OCI-LY7 (cell line): Measurements from ENCODE around the gene AFG3L2. TPM values are rescaled to one million over a fixed set of nuclear protein-coding genes. Genes with fewer than 3 reads are reported as not detected.

Experiments
- Bru-seq: library from RNA; stranded (reverse); fragments of 400-500 nt; gene quantifications from one replicate; lab custom pipeline; 2021; lab: Mats Ljungman, UMichigan
- BruChase-seq, 2 experiments: library from RNA; stranded (reverse); fragments of 400-500 nt; gene quantifications; one replicate each; lab custom pipeline; 2021; lab: Mats Ljungman, UMichigan
- BruUV-seq: library from RNA; stranded (reverse); fragments of 400-500 nt; replicated peaks from 2 replicates; lab custom pipeline; 2021; lab: Mats Ljungman, UMichigan
- CTCF ChIA-PET: fragments of 300-600 bp; sonication (Branson Sonifier 250); formaldehyde crosslinking; loops from one replicate; lab custom pipeline; 2022; ENCODE audit warnings: antibody characterized with exemption; ENCODE audit not compliant: unreplicated experiment; lab: Charles Lee
- POLR2A ChIA-PET: fragments of 300-600 bp; sonication (Branson Sonifier 250); formaldehyde crosslinking; loops from one replicate; lab custom pipeline; 2022; ENCODE audit warnings: antibody characterized with exemption; lab: Charles Lee
- DNase-seq: peaks from one replicate; pipeline ENCODE4 v3.0.0-alpha.2; 2015; ENCODE audit warnings: low spot score
- H2AFZ ChIP-seq: fragments of 200-600 bp; sonication (generic), shearing (Covaris generic); 2 replicates; pipeline ENCODE4 v1.6.1; 2014; ENCODE audit warnings: mild to moderate bottlenecking, antibody characterized with exemption, low read length, moderate library complexity
- H3K27ac ChIP-seq: fragments of 200-600 bp; sonication (generic); 2 replicates; pipeline ENCODE4 v1.5.1; 2014; ENCODE audit warnings: mixed run types, low read depth, mild to moderate bottlenecking, moderate library complexity, low read length, inconsistent platforms; ENCODE audit not compliant: poor library complexity, severe bottlenecking
- H3K36me3 ChIP-seq: fragments of 200-600 bp; sonication (generic); 2 replicates; pipeline ENCODE4 v1.6.1; 2014; ENCODE audit warnings: mild to moderate bottlenecking, antibody characterized with exemption, low read length, moderate library complexity, mixed read lengths; ENCODE audit not compliant: insufficient read depth
- H3K4me1 ChIP-seq: fragments of 200-600 bp; sonication (generic); 2 replicates; pipeline ENCODE4 v1.5.1; 2014; ENCODE audit warnings: mild to moderate bottlenecking, low read length; ENCODE audit not compliant: insufficient read depth, poor library complexity, severe bottlenecking
- H3K4me2 ChIP-seq: fragments of 200-600 bp; sonication (generic); 2 replicates; pipeline ENCODE4 v1.6.1; 2014; ENCODE audit warnings: mild to moderate bottlenecking, low read length
- H3K4me3 ChIP-seq: fragments of 200-600 bp; sonication (generic); 2 replicates; pipeline ENCODE4 v1.5.1; 2014; ENCODE audit warnings: mild to moderate bottlenecking, low read depth, low read length; ENCODE audit not compliant: poor library complexity, severe bottlenecking
- H3K79me2 ChIP-seq: fragments of 200-600 bp; sonication (generic); 2 replicates; pipeline ENCODE4 v1.6.1; 2016; ENCODE audit warnings: low read depth, mild to moderate bottlenecking, low read length, moderate library complexity, mixed read lengths; ENCODE audit not compliant: insufficient read depth
- H3K9me2 ChIP-seq: fragments of 200-600 bp; sonication (generic); 2 replicates; pipeline ENCODE4 v1.6.1; 2016; ENCODE audit warnings: mild to moderate bottlenecking, low read length, mixed read lengths; ENCODE audit not compliant: insufficient read depth
- H3K9me3 ChIP-seq: fragments of 200-600 bp; sonication (generic); 2 replicates; pipeline ENCODE4 v1.6.1; 2014; ENCODE audit warnings: mild to moderate bottlenecking, mixed run types, low read length, mixed read lengths
- H4K20me1 ChIP-seq: fragments of 200-600 bp; sonication (generic); 2 replicates; pipeline ENCODE4 v1.6.1; 2014; ENCODE audit warnings: mild to moderate bottlenecking, antibody characterized with exemption, low read length, moderate library complexity, mixed read lengths; ENCODE audit not compliant: insufficient read depth
- CTCF ChIP-seq: fragments of 200-600 bp; sonication (generic); conservative IDR thresholded peaks from 2 replicates; pipeline ENCODE4 v1.5.1; 2014; ENCODE audit warnings: mild to moderate bottlenecking, antibody characterized with exemption, low read length, moderate library complexity, mixed read lengths
- EZH2phosphoT487 ChIP-seq: fragments of 200-600 bp; sonication (generic); IDR thresholded peaks from 2 replicates; pipeline ENCODE4 v1.6.1; 2018; ENCODE audit warnings: low read depth, borderline replicate concordance, mild to moderate bottlenecking, mixed run types, antibody characterized with exemption, low read length, moderate library complexity, mixed read lengths
- intact Hi-C: fragments of 100-400 bp; cut with micrococcal nuclease; formaldehyde crosslinking; loops from one replicate; pipeline ENCODE4 v1.10.0; 2022; ENCODE audit not compliant: unreplicated experiment
- long read RNA-seq: library from polyadenylated mRNA; stranded (forward); transcript quantifications from one replicate; pipeline ENCODE4 v2.0.0, GENCODE V29; 2022
- total RNA-seq, 2 experiments: library from RNA; depleted of rRNA in 1 of 2; stranded (reverse); fragments of >200 nt in 1 of 2; shearing (Covaris generic) in 1 of 2; gene quantifications; 2 replicates each; pipeline ENCODE4 v1.2.3, GENCODE V29; 2014 to 2022

The AFG3L2 gene
- 44.8 and 49.2 TPM in 2 replicates for total RNA-seq (2014; rRNA removed; shearing (Covaris generic))
- 61.3 and 72.7 TPM in 2 replicates for total RNA-seq (2022)
- percentile 83 among the genes with signal in this experiment for Bru-seq, nascent RNA
- BruChase-seq, experiment 1, labeled RNA remaining after a 6-hour chase: percentile 87 among the genes with signal in this experiment
- BruChase-seq, experiment 2, labeled RNA remaining after a 2-hour chase: percentile 84 among the genes with signal in this experiment
- long read RNA-seq, transcript AFG3L2-201 (17 exons, 3,247 nt): major isoform, 187 of 222 reads
- long read RNA-seq, partial matches to known transcripts: 13 of 222 reads
- long read RNA-seq, other reads (novel, unspliced or antisense): 22 of 222 reads

DNA sequence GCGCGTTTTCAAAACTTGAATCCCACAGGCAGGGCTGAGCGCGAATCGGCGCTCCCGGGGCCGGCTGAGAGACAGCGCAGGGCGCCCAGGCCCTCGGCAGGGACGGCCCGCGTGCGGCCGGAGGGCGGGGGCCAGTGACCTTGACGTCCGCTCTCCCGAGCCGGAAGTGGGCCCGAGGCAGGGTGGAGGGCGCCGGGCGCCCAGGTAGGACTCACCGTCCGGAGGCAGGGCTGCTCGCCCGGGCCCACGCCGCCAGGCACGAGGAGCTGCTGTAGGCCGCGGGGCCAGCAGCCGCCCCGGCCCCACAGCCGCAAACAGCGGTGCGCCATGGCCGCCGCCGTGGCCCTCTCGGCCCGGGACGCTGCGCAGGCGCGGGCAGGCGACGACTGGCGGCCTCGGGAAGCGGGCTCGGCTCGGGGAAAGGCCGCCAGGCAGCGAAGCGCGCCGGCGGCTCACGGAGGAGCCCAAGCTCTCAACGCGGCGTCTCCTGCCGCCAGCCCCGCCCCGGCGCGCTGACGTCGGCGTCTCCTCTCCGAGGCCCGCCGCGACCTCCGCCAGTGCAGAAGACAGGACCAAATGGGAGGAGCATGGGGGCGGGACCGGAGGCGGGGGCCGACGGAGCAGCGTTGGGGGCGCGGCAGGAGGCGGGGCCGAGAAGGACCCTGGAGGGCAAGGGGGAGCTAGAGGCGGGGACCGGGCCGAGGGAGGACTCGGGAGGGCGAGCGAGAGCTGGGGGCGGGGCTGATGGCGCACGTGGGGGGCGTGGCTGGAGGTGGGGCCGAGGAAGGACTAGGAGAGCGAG is at the start of gene AFG3L2:
Gene AFG3L2, minus strand, starts transcription at position 474 of the 802 bp plus-strand sequence. Its CDS starts 145 bp downstream, at position 329.
- Histone ChIP-seq H3K36me3 (peaks cover 24% of the 10 kb centered on the region), H2AFZ (peak within 1 kb of the TSS; percentile 63; the same call in 1 of the 2 replicates), H3K4me3 (peak within 1 kb of the TSS; percentile 85), H3K9me3 (no peaks in the 10 kb centered on the region), H3K9me2 (no peaks in the 10 kb centered on the region), H3K27ac (peak within 1 kb of the TSS; percentile 65), H4K20me1 (peaks cover 20% of the 10 kb centered on the region), H3K4me2 (peak within 1 kb of the TSS; percentile 86), H3K4me1 (peaks cover 16% of the 10 kb centered on the region), H3K79me2 (peaks cover 47% of the 10 kb centered on the region)
- CTCF ChIA-PET: interaction anchor here (0.6 kb wide), 3 partner anchors 14 to 624 kb away, joined by 3 to 4 read pairs (median 3); no protein-coding TSS in a partner anchor
- no TSS peak for BruUV-seq
- DNase-seq: peak; percentile 98
- intact Hi-C loops: loop anchor here (1.0 to 5.0 kb wide), 7 partner anchors 30 to 570 kb away; partner anchors contain the start of genes IMPA2, PRELID3A and PTPN2
- POLR2A ChIA-PET: interaction anchor here (0.6 to 2.1 kb wide), 18 partner anchors 9 to 1237 kb away, joined by 3 to 10 read pairs (median 5); partner anchors contain the start of gene PRELID3A
- TF ChIP-seq EZH2phosphoT487 (no peak), CTCF (0 out of 2 replicates have a peak, but pooled peaks have one; percentile 6)

DNA sequence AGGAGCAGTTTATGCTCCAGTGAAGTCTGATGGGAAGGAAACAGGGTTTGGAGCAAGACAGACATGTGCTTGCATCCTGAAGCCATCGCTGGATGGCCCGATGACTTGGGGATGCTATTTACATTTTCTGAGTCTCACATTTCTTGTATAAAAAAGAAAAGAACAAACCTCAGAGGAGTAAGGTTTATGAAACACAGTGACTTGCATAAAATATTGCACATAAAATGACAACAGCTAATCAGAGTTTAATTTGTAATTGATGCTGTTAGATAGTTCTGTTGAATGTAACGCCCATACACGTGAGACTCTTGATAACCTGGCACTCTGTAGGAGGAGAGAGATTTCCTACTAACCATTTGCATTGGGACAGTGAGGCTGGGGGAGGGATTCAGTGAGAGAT is 47.2 kb upstream of the AFG3L2 start:
- no peak overlapping the region for H3K27ac ChIP-seq
- intact Hi-C loops: no loop called here
- H3K4me3 ChIP-seq: no peak overlapping the region
- BruUV-seq: no TSS peak
- H4K20me1 ChIP-seq: no peaks in the 10 kb centered on the region
- H2AFZ ChIP-seq: no peak overlapping the region
- ChIA-PET POLR2A (interaction anchor here (0.8 to 1.5 kb wide), 3 partner anchors 17 to 1679 kb away, joined by 3 to 4 read pairs (median 3); partner anchors contain the start of gene PRELID3A), CTCF (no interaction called here)
- no peak for TF ChIP-seq CTCF
- no peak for TF ChIP-seq EZH2phosphoT487
- H3K9me2 ChIP-seq: no peaks in the 10 kb centered on the region
- H3K36me3 ChIP-seq: peaks cover 23% of the 10 kb centered on the region; the same call in 1 of the 2 replicates
- peaks cover 23% of the 10 kb centered on the region for H3K4me1 ChIP-seq
- no peaks in the 10 kb centered on the region for H3K79me2 ChIP-seq
- no peak for DNase-seq
- H3K9me3 ChIP-seq: no peaks in the 10 kb centered on the region
- H3K4me2 ChIP-seq: no peak overlapping the region
